Urinary bladder (tissue), 4 donors: ENCODE measurements around the gene TXLNB. TPM values are rescaled to one million over a fixed set of nuclear protein-coding genes. Genes with fewer than 3 reads are reported as not detected.
A peak's percentile ranks its signal among the peaks of the same experiment; 100 is the strongest.

Source experiments
- DNase-seq: peaks from one replicate; pipeline ENCODE4 v3.0.0-alpha.2; 2015; ENCODE audit errors: extremely low spot score
- H3K27ac ChIP-seq: one replicate; pipeline ENCODE4 v1.5.1; 2013; ENCODE audit warnings: low read depth, mild to moderate bottlenecking, moderate library complexity
- H3K36me3 ChIP-seq: one replicate; pipeline ENCODE4 v1.6.1; 2013; ENCODE audit warnings: mild to moderate bottlenecking, moderate library complexity; ENCODE audit not compliant: insufficient read depth
- H3K4me1 ChIP-seq: one replicate; pipeline ENCODE4 v1.6.1; 2013; ENCODE audit warnings: mild to moderate bottlenecking, moderate library complexity; ENCODE audit not compliant: insufficient read depth
- H3K4me3 ChIP-seq: one replicate; pipeline ENCODE4 v1.5.1; 2013; ENCODE audit warnings: low read depth, low read length
- WGBS: extraction: QIAGEN DNeasy Blood & Tissue Kit; methylation state at CpG from one replicate; pipeline ENCODE4 v1.1.7; 2013; 5-methylcytosine and 5-hydroxymethylcytosine counted together
- polyA plus RNA-seq: library from polyadenylated mRNA; stranded (reverse); fragments of 200-250 nt; gene quantifications from one replicate; pipeline ENCODE4 v1.2.3, GENCODE V29; 2013
- total RNA-seq: library from RNA; depleted of rRNA; stranded (reverse); fragments of >200 nt; gene quantifications from one replicate; pipeline ENCODE4 v1.2.3, GENCODE V29; 2014
- donor health status: healthy with polysubstance abuse.
- donor health status: healthy.

TXLNB gene
- total RNA-seq, result 8.0 TPM
- polyA plus RNA-seq, result 0.58 TPM

DNA sequence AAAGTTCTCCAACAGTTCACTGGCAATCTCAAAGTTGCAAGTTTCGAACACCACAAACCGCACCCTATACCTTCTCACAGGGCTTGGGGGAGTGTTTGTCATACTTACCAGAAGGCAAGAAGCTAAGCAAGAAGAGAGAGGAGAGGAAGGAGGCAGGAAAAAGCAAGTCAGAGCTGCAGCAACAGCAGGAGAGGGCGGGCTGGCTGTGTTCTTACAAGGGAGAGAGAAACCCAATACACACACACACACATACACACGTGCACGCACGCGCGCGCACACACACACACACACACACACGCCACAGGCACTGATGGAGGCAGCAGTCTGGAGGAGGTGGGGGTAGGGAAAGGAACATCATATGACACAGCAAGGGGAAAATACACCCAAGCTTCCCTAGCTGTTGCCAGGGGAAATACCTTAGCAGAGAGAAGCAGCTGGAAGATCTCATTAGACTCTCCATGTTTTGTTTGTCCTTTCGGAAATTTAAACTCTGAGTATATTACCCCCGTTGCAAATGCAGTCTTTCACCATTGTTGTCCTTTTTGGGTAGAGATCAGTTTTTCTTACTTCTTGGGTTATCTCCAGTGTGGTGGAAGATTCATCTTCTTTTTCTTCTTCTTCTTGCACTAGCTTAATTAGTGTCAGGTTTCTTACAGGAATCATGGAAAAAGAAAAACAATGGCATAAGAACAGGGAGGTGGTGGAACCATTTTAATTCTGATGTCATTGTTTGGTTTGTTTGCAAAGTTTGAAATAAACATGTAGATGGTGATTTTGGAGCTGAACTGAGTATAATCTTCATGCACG lies at the start of gene TXLNB:
TSS of gene TXLNB (minus strand) at position 186 of the 807 bp plus-strand sequence. CDS start 3,099 bp downstream, outside the sequence.
- Histone ChIP-seq H3K4me3 (no peak within 1 kb of the TSS), H3K27ac (peak within 1 kb of the TSS; percentile 69), H3K4me1 (no peaks in the 10 kb centered on the region), H3K36me3 (no peaks in the 10 kb centered on the region)
- peak; percentile 56 for DNase-seq
- 15% methylated on average over 13 of the region's 13 CpGs for WGBS

DNA sequence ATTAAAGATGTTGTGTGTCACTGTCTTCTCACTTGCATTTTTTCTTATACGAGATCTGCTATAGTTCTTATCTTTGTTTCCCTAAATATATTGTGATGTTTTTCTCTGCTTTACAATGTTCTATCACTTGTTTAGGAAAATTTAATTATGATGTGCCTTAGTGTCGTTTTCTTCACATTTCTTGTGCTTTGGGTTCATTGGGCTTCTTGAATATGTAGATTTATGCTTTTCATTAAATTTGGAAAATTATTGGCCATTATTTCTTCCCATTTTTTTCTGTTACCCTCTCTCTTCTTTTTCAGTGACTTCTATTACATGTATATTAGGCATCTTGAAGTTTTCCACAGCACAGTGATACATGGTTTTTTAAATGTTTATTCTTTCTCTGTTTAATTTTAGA lies 49.3 kb upstream of the TXLNB start:
- DNase-seq, result no peak
- WGBS, result 86% methylated on average over 2 of the region's 2 CpGs
- Histone ChIP-seq H3K27ac (no peak overlapping the region), H3K36me3 (no peaks in the 10 kb centered on the region), H3K4me1 (no peaks in the 10 kb centered on the region), H3K4me3 (no peak overlapping the region)

DNA sequence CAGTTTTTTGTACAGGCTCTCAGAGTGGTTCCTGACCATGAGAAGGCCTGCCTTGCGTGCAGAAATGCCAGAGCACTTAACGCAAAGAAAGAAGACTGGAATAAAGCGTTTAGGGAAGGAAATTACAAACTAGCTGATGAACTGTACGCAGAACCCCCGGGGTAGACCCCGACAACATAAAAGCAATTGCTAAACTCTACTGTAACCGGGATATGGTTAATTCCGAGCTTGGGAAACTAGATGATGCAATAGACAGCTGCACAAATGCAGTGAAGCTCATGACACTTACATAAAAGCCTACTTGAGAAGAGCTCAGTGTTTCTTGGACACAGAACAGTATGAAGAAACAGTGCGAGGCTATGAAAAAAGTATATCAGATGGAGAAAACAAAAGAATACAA lies 47.0 kb upstream of the TXLNB start:
- DNase-seq, result no peak
- H3K4me1 ChIP-seq, result no peaks in the 10 kb centered on the region
- H3K36me3 ChIP-seq, result no peaks in the 10 kb centered on the region
- WGBS, result 80% methylated on average over 9 of the region's 9 CpGs
- H3K27ac ChIP-seq, result no peak overlapping the region
- no peak overlapping the region for H3K4me3 ChIP-seq

DNA sequence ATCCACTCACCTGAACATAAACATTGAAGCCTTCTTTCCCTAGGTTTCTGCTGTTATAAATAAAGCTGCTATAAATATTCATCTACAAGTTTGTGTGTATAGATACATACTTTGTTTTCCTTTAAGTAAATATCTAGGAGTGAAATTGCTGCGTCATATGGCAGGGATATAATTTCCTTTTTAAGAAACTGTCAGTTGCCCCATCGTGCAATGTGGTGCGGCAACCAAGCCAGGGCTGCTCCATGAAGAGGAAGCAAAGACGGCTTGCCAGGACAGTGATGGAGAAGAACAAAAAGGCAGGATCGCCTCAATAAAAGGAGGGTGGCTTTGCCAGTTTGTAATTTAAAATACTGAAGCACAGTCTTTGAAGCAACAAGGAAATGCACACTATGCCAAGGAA lies 46.0 kb upstream of the TXLNB start:
- no peak for DNase-seq
- Histone ChIP-seq H3K4me1 (no peaks in the 10 kb centered on the region), H3K36me3 (no peaks in the 10 kb centered on the region), H3K4me3 (no peak overlapping the region), H3K27ac (no peak overlapping the region)
- WGBS, result 80% methylated on average over 5 of the region's 5 CpGs

DNA sequence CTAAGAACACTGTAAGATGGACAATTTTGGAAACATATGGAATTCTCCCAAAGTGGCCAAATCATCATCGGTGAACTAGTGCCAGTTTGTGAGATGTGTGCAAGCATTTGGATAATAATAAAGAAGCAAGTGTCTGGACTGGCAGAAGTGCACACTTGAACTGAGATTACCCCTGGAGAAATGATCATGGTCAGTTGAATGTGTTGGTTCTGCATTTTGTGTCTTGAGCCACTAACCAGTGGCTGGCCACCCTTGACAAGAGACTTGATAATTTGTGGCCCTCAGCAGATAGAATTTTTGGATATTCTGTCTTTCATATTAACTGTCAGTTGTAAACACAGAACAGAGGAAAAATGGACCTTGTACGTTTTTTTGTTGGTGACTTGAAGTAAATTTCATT lies 45.2 kb upstream of the TXLNB start:
- Histone ChIP-seq H3K4me1 (no peaks in the 10 kb centered on the region), H3K4me3 (no peak overlapping the region), H3K36me3 (no peaks in the 10 kb centered on the region), H3K27ac (no peak overlapping the region)
- no peak for DNase-seq
- 82% methylated on average over 2 of the region's 2 CpGs for WGBS

DNA sequence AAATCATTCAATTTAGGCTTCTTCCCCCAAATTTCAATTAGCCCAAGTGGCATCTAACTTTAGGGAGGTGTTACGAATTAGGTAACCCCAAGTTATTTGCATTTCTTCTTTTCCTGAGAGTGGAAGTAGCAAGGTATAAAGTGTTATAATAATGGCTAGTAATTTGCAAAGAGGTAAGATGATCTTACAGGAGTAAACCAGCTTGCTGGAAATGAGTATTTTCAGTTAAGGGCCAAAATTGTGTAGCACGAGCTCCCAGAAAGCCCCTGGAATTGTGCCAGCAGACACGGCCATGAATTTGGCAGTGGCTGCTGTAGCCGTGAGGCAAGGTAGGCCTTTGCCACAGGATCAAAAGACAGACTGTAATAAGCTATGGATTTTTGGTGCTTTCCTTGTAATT lies 44.7 kb upstream of the TXLNB start:
- no peak for DNase-seq
- Histone ChIP-seq H3K27ac (no peak overlapping the region), H3K4me1 (no peaks in the 10 kb centered on the region), H3K36me3 (no peaks in the 10 kb centered on the region), H3K4me3 (no peak overlapping the region)
- WGBS, result 45% methylated on average over 4 of the region's 4 CpGs

DNA sequence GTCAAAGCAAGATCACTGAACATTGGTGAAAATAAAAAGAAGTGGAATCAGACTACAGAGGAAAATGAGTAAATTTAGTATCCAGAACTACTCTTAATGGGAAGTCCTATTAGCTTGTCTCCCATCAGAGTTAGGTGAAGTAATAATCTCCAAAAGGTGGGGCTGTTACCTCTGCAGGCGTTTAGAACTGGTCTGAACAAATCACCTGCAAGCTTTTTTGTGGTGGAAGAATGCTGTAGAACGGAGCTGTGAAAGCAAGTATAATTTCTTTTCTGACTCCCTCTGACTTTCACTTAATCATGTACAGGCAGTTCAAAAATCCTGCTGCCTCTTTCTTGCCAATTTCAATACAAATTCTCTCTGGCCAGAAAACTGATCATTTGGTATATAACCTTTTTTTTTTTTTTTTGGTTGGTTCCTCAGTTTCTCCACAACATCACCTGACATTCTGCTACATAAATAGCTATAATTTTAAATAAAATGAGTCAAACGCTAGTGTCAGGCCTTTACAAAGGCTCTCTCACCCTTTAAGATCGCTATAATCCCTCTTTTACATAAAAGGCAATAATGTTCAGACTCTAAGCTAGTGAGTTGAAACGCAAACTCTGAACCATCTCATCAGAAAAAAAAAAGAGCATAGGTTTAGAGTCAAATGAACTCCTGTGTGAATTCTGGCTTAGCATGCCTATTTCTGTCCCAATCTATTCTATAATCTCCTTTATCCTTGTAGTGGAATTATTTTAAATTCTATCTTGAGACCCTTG lies 43.8 kb upstream of the TXLNB start:
- no peak overlapping the region for H3K4me3 ChIP-seq
- no peak for DNase-seq
- WGBS, result 91% methylated on average over 5 of the region's 5 CpGs
- H3K36me3 ChIP-seq, result no peaks in the 10 kb centered on the region
- no peaks in the 10 kb centered on the region for H3K4me1 ChIP-seq
- H3K27ac ChIP-seq, result no peak overlapping the region

DNA sequence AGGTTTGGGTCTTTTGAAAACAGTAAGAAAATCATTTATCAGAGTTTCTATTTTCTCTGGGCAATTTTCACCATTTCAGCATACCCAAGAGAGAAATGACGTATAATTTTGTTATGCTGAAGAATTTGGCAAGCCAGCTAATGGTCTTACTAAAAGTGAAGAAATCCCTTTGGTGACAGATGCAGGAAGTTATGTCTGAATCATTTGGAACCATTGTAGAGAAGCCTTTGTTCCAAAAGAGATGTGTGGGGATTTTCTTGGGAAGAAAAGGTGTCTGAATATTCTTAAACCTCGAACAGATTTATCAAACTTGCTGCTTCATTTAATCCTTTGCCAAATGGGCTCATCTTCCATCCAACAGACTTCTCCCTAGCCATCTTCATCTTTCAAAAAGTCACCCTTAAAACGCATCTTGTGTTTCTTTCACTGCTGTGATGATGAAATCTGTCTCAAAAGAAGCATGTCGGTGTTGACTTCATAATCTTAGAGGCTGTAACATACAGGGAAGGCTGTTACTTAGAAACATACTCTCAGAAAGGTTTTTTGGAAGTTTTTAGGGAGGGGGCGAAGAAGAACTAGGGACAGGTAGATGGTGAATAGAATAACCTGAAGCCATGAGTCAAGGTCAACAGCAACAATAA lies 43.1 kb upstream of the TXLNB start:
- DNase-seq, result no peak
- Histone ChIP-seq H3K4me3 (no peak overlapping the region), H3K4me1 (no peaks in the 10 kb centered on the region)

DNA sequence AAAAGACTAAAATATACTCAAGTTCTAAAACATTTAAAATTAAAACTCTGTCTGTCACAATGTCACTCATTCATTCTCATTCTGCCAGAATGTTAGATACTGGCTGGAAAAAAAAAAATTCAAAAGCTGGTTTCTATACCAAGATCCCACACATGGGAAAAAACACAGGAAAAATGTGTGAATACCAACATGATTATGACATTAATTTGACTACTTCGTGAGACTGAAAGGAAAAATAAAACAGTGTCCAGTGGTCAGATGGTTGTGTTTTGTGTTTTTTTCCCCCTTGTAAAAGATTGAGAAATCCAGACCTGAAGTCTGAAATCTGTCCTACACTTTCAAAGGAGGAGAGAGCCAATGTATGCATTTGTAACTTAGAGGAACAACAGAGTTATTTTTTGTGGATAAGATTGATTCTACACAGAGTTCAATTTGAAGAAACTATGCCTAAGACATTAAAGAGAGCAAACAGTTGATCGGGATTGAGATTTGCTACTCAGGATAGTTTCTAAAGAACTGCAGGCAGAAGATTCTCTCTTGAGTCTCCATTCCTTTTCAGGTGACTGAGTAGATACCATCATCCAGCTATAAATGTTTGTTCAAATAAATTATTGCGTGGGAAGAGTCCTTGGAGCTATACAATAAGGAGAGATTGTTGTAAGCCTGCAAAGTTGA lies 39.2 kb upstream of the TXLNB start:
- no peak overlapping the region for H3K27ac ChIP-seq
- H3K4me3 ChIP-seq, result no peak overlapping the region
- no peak for DNase-seq
- H3K36me3 ChIP-seq, result no peaks in the 10 kb centered on the region
- WGBS, result 63% methylated on average over 3 of the region's 3 CpGs
- no peaks in the 10 kb centered on the region for H3K4me1 ChIP-seq

More for the DNA sequence above, 43.1 kb upstream of the TXLNB start:
- H3K36me3 ChIP-seq, result no peaks in the 10 kb centered on the region
- WGBS, result 65% methylated on average over 5 of the region's 5 CpGs
- H3K27ac ChIP-seq, result peak overlapping the region; percentile 29

DNA sequence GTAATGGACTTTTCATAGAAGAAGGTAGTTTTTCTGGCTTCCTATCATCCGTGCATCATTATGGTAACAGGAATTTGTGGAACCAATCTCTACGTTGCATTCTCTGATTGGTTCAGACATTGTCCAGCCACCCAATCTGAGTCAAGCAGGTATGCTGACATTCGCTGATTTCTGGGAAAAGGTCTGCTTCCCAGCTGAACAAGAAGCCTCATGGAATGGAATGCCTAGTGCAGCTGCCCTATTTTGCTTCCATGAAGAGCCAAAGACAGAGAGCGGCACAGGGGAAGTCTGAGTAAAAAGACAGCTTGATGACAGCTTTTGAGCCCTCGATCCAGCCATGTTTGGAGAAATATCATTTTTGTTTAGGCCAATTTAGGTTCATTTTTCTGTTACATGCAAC lies 38.5 kb upstream of the TXLNB start:
- H3K4me1 ChIP-seq, result no peaks in the 10 kb centered on the region
- H3K4me3 ChIP-seq, result no peak overlapping the region
- no peak overlapping the region for H3K27ac ChIP-seq
- H3K36me3 ChIP-seq, result no peaks in the 10 kb centered on the region
- DNase-seq, result no peak
- WGBS, result 81% methylated on average over 5 of the region's 5 CpGs

DNA sequence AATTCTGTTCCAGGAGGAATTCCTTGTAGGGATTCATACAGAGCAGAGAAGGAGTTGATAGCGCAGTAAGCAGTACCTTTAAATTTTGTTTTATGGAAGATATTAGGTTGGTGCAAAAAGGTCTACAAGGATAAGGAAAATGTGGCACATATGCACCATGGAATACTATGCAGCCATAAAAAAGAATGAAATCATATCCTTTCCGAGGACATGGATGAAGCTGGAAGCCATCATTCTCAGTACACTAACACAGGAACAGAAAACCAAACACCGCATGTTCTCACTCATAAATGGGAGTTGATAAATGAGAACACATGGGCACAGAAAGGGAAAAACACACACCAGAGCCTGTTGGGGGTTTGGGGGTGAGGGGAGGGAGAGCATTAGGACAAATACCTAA lies 37.4 kb upstream of the TXLNB start:
- no peak for DNase-seq

DNA sequence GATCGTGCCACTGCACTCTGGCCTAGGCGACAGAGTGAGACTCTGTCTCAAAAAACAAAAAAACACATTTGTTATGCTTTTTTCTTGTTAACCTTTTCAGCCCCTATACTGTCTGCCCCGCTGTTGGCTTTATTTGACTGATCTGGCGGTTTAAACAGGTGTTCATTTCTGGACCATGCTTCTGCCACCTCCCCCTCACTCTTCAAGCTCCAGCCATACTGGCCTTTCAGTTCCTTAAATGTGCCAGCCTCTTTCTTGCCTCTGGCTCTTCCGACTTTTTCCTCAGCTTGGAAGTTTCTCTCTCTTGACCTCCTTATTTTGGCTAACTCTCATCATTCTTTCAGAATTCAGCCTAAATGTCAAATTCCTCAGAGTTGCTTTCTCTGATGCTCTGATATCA lies 35.2 kb upstream of the TXLNB start:
- Histone ChIP-seq H3K27ac (no peak overlapping the region), H3K4me3 (no peak overlapping the region)

More for the DNA sequence above, 37.4 kb upstream of the TXLNB start:
- Histone ChIP-seq H3K27ac (no peak overlapping the region), H3K4me3 (no peak overlapping the region), H3K4me1 (no peaks in the 10 kb centered on the region), H3K36me3 (no peaks in the 10 kb centered on the region)
- WGBS, result 93% methylated on average over 3 of the region's 3 CpGs

DNA sequence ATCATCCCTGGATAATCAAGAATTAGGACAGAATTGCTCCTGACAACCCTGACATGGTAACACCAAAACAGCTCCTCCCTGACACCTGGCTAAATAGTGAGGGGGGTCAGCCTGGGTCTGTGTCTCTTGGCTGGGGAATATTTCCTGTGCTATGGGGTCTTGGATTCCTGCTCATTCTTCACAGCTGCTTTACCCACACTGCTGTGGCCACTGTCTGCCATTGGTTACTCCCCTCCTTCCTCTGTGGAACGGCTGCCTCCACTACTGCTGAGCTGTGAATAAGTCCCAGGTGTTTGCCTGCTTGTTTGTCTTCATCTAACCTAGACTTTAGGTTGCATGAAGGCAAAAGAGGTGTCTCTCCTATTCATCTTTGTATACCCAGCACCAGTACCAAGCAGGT lies 33.9 kb upstream of the TXLNB start:
- no peak overlapping the region for H3K27ac ChIP-seq
- no peak for DNase-seq

More for the DNA sequence above, 35.2 kb upstream of the TXLNB start:
- DNase-seq, result no peak
- no peaks in the 10 kb centered on the region for H3K36me3 ChIP-seq
- WGBS, result 91% methylated on average over 5 of the region's 5 CpGs
- H3K4me1 ChIP-seq, result no peaks in the 10 kb centered on the region

More for the DNA sequence above, 33.9 kb upstream of the TXLNB start:
- Histone ChIP-seq H3K36me3 (no peaks in the 10 kb centered on the region), H3K4me1 (no peaks in the 10 kb centered on the region), H3K4me3 (no peak overlapping the region)
- WGBS, result 51% methylated on average over 1 of the region's 1 CpG
